Body of pancreas (tissue), 4 donors: ENCODE data around the gene BAZ1A. TPM values are rescaled to one million over a fixed set of nuclear protein-coding genes. Genes with fewer than 3 reads are reported as not detected.
A peak's percentile ranks its signal among the peaks of the same experiment; 100 is the strongest.

ENCODE experiments used
- ATAC-seq: fragments of 150-250 bp; one replicate; pipeline ENCODE4 v1.9.1; 2016
- DNase-seq, 4 donors: peaks; one replicate each; pipeline ENCODE4 v3.0.0-alpha.2; 2019
- H3K27ac ChIP-seq, 4 donors: fragments of 200-600 bp; sonication (generic); 1 replicate in 3 of 4; 2 replicates in 1 of 4; pipeline versions ENCODE4 v1.5.1 to v1.6.1; 2016 to 2019; ENCODE audit warnings: mild to moderate bottlenecking in 1 of 4, mixed read lengths in 1 of 4, moderate library complexity in 1 of 4
- H3K27me3 ChIP-seq, 2 donors: fragments of 200-600 bp; sonication (generic); one replicate each; pipeline ENCODE4 v1.6.0; 2016; ENCODE audit warnings: mild to moderate bottlenecking in 1 of 2
- H3K36me3 ChIP-seq, 2 donors: fragments of 200-600 bp; sonication (generic); replicated peaks in 1 of 2; 2 replicates each; pipeline ENCODE4 v1.5.1; 2016; ENCODE audit warnings: low read depth in 2 of 2; ENCODE audit not compliant: insufficient read depth in 1 of 2
- H3K4me1 ChIP-seq: fragments of 200-600 bp; sonication (generic); one replicate; pipeline ENCODE4 v1.6.0; 2016
- H3K4me3 ChIP-seq, 2 donors: fragments of 200-600 bp; sonication (generic); 1 replicate in 1 of 2; 2 replicates in 1 of 2; pipeline ENCODE4 v1.5.1; 2016 to 2019
- H3K9me3 ChIP-seq, 3 donors: fragments of 200-600 bp; sonication (generic); 1 replicate in 2 of 3; 2 replicates in 1 of 3; pipeline ENCODE4 v1.5.1; 2016
- POLR2A ChIP-seq, 3 donors: fragments of 450-650 bp; IDR thresholded peaks; one replicate each; pipeline ENCODE4 v1.6.1; 2016; ENCODE audit warnings: antibody characterized with exemption in 3 of 3, mild to moderate bottlenecking in 2 of 3
- WGBS, 2 donors: methylation state at CpG; one replicate each; pipeline ENCODE4 v1.1.5; 2017; 5-methylcytosine and 5-hydroxymethylcytosine counted together
- intact Hi-C: fragments of 100-400 bp; cut with DNase I; formaldehyde crosslinking; loops from one replicate; pipeline ENCODE4 v1.15.1; 2023
- total RNA-seq, 2 donors: library from RNA; depleted of rRNA; stranded (reverse); fragments of >200 nt; gene quantifications; one replicate each; pipeline ENCODE4 v1.1.0, GENCODE V29; 2016
- TF ChIP-seq, protein P1 (sequence below), 7 experiments: fragments of 450-650 bp in 4 of 7; fragments of 200-600 bp in 3 of 7; sonication (generic) in 3 of 7; IDR thresholded peaks; one replicate each; pipeline ENCODE4 v1.5.1; 2016 to 2019; ENCODE audit warnings: antibody characterized with exemption in 7 of 7

BAZ1A gene
- total RNA-seq, 2 donors from 2014 or later = 10.5 to 18.2 TPM

DNA sequence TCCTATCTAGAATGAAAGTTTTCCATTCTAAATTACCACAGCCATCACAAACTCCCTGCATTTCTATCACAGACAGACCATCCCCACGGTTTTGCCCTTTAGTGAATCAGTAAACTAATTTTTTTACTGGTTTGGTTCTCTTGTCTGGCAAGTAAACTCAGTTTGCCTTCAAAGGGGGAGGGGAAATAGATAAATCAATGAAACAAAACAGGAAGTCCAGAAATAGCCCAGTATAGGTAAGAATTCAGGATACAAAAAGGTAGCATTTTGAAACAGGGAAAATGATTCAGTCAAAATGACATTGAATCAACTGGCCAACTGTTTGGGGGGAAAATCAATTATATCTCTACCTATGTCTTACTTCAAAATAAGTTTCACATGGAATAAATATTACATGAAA, 15.8 kb upstream of the BAZ1A start:
- no peak for DNase-seq
- intact Hi-C loops = no loop called here
- no peaks in the 10 kb centered on the region for H3K27me3 ChIP-seq
- H3K9me3 ChIP-seq = no peaks in the 10 kb centered on the region
- no peak for ATAC-seq
- WGBS, 2 donors = 28 to 52% methylated on average over 1 of the region's 1 CpG
- TF ChIP-seq, protein P1, sequence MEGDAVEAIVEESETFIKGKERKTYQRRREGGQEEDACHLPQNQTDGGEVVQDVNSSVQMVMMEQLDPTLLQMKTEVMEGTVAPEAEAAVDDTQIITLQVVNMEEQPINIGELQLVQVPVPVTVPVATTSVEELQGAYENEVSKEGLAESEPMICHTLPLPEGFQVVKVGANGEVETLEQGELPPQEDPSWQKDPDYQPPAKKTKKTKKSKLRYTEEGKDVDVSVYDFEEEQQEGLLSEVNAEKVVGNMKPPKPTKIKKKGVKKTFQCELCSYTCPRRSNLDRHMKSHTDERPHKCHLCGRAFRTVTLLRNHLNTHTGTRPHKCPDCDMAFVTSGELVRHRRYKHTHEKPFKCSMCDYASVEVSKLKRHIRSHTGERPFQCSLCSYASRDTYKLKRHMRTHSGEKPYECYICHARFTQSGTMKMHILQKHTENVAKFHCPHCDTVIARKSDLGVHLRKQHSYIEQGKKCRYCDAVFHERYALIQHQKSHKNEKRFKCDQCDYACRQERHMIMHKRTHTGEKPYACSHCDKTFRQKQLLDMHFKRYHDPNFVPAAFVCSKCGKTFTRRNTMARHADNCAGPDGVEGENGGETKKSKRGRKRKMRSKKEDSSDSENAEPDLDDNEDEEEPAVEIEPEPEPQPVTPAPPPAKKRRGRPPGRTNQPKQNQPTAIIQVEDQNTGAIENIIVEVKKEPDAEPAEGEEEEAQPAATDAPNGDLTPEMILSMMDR (IDR thresholded peaks at IDR 0.05) = no peak
- no peak for TF ChIP-seq POLR2A (IDR thresholded peaks at IDR 0.05)
- no peaks in the 10 kb centered on the region for H3K4me1 ChIP-seq
- H3K27ac ChIP-seq = no peak overlapping the region
- no peak overlapping the region for H3K4me3 ChIP-seq
- H3K36me3 ChIP-seq = no peaks in the 10 kb centered on the region

DNA sequence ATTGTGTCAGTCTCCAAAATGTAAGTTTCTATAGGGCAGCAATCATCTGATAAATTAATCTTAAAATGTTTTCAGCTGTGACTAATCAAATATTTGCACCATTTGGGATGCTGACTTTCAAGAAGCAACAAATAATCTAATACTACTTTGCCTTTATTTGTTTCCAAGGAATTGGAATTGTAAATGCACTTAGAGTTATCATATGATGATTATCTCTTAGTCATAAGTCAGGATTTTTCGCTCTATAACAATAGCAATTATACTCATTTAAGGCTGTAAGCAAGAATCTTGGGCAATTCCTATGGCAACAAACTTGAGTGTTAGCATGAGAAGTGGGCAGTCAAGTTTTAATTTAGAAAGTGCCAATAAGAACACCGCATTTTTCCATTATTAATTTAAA, 13.0 kb upstream of the BAZ1A start:
- no peaks in the 10 kb centered on the region for H3K36me3 ChIP-seq
- 93 to 94% methylated on average over 2 of the region's 2 CpGs for WGBS, 2 donors
- no peak overlapping the region for H3K27ac ChIP-seq
- H3K27me3 ChIP-seq = no peaks in the 10 kb centered on the region
- ATAC-seq = no peak
- no peak for DNase-seq
- intact Hi-C loops = no loop called here
- TF ChIP-seq, protein P1 (IDR thresholded peaks at IDR 0.05) = no peak
- no peak for TF ChIP-seq POLR2A (IDR thresholded peaks at IDR 0.05)
- H3K9me3 ChIP-seq = no peaks in the 10 kb centered on the region
- no peak overlapping the region for H3K4me3 ChIP-seq
- no peaks in the 10 kb centered on the region for H3K4me1 ChIP-seq

DNA sequence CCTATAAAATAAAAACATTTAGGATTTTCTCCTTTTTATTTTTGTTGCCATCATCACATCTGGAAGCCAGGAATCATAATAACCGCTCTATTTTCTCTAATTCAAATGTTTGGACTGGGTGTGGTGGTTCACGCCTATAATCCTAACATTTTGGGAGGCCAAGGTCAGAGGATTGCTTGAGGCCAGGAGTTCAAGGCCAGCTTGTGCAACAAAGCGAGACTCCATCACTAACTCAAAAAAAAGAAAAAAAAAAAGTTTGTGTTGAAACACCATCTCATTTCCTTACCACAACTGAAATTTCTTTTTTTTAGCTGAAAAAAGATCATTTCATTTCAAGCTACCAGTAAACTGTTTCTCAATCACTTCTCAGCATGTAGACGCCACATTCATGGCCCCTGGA, 8.8 kb upstream of the BAZ1A start:
- H3K9me3 ChIP-seq = no peaks in the 10 kb centered on the region
- intact Hi-C loops = no loop called here
- H3K36me3 ChIP-seq = no peaks in the 10 kb centered on the region
- whole genome bisulfite sequencing, 2 donors = 75 to 77% methylated on average over 4 of the region's 4 CpGs
- no peak for TF ChIP-seq POLR2A (IDR thresholded peaks at IDR 0.05)
- TF ChIP-seq, protein P1 (IDR thresholded peaks at IDR 0.05) = no peak
- no peak overlapping the region for H3K4me3 ChIP-seq
- no peak for ATAC-seq
- no peak overlapping the region for H3K27ac ChIP-seq
- DNase-seq = no peak
- H3K27me3 ChIP-seq = no peaks in the 10 kb centered on the region
- no peaks in the 10 kb centered on the region for H3K4me1 ChIP-seq

DNA sequence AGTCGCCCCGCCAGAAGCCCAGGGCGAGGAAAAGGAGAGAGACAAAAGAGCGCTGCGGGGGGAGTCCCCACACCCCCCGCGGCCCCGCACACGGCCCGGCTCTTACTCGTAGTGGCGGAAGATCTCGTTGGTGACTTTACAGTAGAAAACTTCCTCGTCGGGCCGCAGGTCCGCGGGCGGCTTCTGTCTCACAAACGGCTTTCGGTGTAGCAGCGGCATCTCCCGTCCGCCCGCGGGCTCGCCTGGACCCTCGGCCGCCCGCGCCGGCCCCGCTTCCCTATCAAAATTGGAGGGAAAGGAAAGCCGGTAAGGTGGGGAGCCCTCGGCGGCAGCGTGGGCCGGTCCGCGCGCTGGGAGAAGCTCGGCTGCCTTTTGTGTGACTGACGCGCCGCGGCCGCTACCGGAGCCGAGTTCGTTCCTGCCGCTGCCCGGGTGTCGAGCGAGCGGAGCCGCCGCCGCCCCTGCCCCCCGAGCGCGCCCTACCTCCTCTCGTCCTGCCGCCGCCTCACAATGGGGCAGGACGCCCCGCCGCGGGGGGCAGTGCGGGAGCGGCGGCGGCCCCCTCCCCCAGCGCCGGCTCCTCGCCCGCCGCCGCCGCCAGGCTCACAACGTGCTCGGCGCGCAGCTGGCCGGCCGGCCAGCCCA, 652 bp downstream of the BAZ1A start:
- DNase-seq (peak; percentile 39 to 58 (median 56)), ATAC-seq (peak; percentile 60)
- Histone ChIP-seq H3K4me3 (peak overlapping the region; percentile 93 to 94), H3K27ac (peak overlapping the region; percentile 86 to 100 (median 96)), H3K36me3 (no peaks in the 10 kb centered on the region), H3K27me3 (no peaks in the 10 kb centered on the region), H3K9me3 (no peaks in the 10 kb centered on the region), H3K4me1 (peaks cover 6% of the 10 kb centered on the region)
- intact Hi-C loops = no loop called here
- 1% methylated on average over 83 of the region's 85 CpGs; no CpG with 5 or more reads in 1 of the 2 donors for WGBS, 2 donors
- TF ChIP-seq, protein P1 (IDR thresholded peaks at IDR 0.05) = peak in 1 of 7 experiments; percentile 20
- no peak for TF ChIP-seq POLR2A (IDR thresholded peaks at IDR 0.05)
